Measurements from ENCODE around the gene NECAB2.
"Not testable (repeated sequence)": the region's sequence is repeated elsewhere in the genome, so short reads cannot be mapped to it uniquely, and the experiment has no call there.

Gene NECAB2

GRCh38 chr16:83937267-83937666 is 30.8 kb upstream of the NECAB2 start:
- no peak for DNase-seq (ENCODE audit: low read depth)
- no peak overlapping the region for H3K4me3 ChIP-seq (ENCODE audit: low read depth, low read length)
- TF ChIP-seq CTCF (conservative IDR thresholded peaks at IDR 0.05; ENCODE audit: low read depth, low read length) = no peak

GRCh38 chr16:83937922-83938885 is 29.8 kb upstream of the NECAB2 start:
- DNase-seq (ENCODE audit: low read depth) = no peak
- no peak overlapping the region for H3K4me3 ChIP-seq (ENCODE audit: low read depth, low read length)
- TF ChIP-seq CTCF (conservative IDR thresholded peaks at IDR 0.05; ENCODE audit: low read depth, low read length) = no peak

- no peak overlapping the region for H3K4me3 ChIP-seq (ENCODE audit: low read depth, low read length)
- DNase-seq (ENCODE audit: low read depth) = no peak
- TF ChIP-seq CTCF (conservative IDR thresholded peaks at IDR 0.05; ENCODE audit: low read depth, low read length) = no peak
Observed at GRCh38 chr16:83939266-83939855, 28.7 kb upstream of the NECAB2 start.

- DNase-seq (ENCODE audit: low read depth) = no peak
- H3K4me3 ChIP-seq (ENCODE audit: low read depth, low read length) = no peak overlapping the region
- TF ChIP-seq CTCF (conservative IDR thresholded peaks at IDR 0.05; ENCODE audit: low read depth, low read length) = peak; percentile 3
Observed at GRCh38 chr16:83940119-83940518, 27.9 kb upstream of the NECAB2 start.

- no peak overlapping the region for H3K4me3 ChIP-seq (ENCODE audit: low read depth, low read length)
- no peak for TF ChIP-seq CTCF (conservative IDR thresholded peaks at IDR 0.05; ENCODE audit: low read depth, low read length)
- no peak for DNase-seq (ENCODE audit: low read depth)
Observed at GRCh38 chr16:83940630-83941378, 27.2 kb upstream of the NECAB2 start.

GRCh38 chr16:83941546-83941945 is 26.5 kb upstream of the NECAB2 start:
- DNase-seq (ENCODE audit: low read depth); H3K4me3 ChIP-seq (ENCODE audit: low read depth, low read length): not testable (repeated sequence)

- H3K4me3 ChIP-seq (ENCODE audit: low read depth, low read length) = no peak overlapping the region
- TF ChIP-seq CTCF (conservative IDR thresholded peaks at IDR 0.05; ENCODE audit: low read depth, low read length) = no peak
- no peak for DNase-seq (ENCODE audit: low read depth)
Observed at GRCh38 chr16:83942074-83942473, 26.0 kb upstream of the NECAB2 start.
